CD4-positive, alpha-beta T cell treated with Interleukin-6 for 4 hours (primary cell): ENCODE data around the gene AVEN.

Experiments
- DNase-seq: peaks from one replicate; pipeline ENCODE4 v3.0.0-alpha.2; 2020; ENCODE audit warnings: mixed read lengths

AVEN gene

DNA sequence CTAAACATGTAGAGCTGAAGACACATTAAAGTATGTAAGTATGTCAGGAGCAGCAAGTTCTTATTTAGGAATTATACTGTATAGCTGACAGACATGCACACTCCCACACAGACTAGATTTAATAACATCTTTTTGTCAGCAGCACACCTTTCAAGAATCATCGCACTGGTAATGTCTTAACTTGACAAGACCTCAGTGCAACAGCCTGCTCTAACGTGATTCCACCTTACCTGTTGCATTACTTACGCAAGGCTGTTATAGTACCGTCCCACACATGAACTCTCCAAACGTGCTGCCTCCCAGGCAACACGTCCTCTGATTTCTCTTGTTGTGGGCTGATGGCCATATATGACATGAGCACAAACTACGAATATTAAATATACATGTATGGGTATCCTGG lies 58.8 kb downstream of the AVEN start:
- no peak for DNase-seq

- DNase-seq: no peak
Measured at GRCh38 chr15:33975022-33975565, 63.9 kb downstream of the AVEN start.

DNA sequence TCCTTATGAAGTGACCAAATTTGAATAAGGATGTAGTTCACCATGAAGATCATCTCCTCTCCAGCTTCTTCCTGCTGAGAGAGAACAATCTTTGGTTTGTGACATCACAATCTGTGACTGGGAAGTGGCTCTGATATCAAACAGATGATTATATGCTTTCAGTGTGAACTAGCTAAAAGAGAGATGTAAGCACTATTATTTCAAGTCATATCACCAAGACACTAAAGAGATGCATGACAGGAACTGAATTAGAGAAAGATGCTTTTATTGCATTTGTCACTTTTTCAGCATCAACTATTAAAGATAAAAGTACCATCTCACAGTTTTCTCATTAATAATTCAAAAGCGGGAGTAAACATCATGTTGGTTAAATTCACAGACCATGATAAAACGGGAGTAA lies 67.2 kb downstream of the AVEN start:
- DNase-seq: no peak

- DNase-seq: no peak
Measured at GRCh38 chr15:33968821-33969220, 70.2 kb downstream of the AVEN start.

DNA sequence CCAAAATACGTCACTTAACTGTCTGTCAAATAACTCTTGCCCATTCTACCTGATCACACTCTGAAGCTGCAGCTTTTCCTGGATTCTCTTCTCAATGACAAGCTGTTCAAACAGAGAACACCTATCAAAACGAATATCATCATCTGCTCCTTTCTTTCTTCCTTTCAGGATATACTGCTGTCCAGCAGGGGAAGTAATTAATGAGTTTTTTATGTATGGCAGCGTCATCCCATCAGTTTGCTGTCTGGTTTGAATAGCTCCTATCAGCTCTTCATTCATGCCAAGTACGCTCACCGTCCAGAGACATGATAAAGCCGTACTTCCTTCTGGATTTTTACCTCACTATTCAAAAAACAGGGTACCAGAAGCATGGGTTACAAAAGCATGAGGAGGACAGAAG lies 70.8 kb downstream of the AVEN start, which contains the start of gene CHRM5:
TSS of gene CHRM5 (plus strand) at position 274 of the 400 bp plus-strand sequence. CDS start 94,221 bp downstream, outside the sequence.
- DNase-seq: no peak

DNA sequence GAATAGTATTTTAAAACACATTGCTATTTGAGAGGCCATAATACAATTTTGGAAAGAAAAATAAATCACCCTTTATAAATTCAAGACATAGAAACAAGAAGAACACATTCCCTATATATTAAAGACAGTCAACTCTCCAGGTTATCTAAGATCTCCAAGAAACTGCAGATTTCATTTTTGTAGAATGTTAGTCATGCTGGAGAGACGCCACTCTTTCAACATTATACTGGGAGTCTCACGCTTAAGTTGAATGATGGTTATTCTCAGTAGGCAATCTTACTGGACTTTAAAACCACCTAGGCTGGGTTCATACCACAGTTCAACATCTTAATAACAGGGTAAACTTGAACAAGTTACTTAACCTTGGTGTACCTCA lies 74.4 kb downstream of the AVEN start:
- no peak for DNase-seq

DNA sequence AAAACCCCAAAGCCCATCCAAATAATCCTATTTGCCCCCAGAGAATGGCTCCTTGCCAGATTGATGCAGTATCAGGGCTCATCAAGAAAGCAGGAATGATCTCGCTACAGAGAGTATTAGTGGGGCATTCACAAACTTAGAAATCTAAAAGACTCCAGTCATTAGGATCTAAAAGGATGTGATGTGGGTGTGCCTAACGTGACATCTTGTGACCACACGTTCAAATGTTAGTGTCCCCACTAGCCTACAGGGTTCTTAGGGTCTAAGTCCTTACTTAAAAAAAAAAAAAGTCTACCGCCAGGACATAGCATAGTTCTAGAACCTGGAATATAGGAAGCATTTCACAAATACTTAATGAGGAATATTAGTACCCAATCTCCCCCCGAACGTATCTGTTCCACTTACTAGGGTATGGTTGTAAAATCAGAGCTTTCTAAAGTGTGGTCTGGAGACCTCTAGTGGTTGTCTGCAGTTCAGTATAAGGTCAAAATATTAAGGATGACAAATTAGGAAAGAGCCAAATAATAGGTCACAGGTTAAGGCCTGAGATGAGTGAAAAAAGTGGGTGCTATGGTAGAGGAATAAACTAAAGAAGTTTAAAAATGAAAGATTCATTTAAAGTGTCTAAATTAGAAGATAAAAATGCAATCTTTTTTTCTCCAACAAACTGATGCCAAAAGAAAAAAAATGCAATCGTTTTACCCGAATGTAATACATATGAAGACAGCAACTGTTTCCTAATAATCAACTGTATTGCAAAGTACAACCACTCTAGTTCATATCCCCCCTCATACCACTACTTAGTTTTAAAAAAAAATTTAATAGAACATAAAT lies 75.0 kb downstream of the AVEN start:
- no peak for DNase-seq

- no peak for DNase-seq
Measured at GRCh38 chr15:33960549-33960935, 78.5 kb downstream of the AVEN start.

GRCh38 chr15:33959844-33960548 lies 79.0 kb downstream of the AVEN start:
- DNase-seq: no peak

DNA sequence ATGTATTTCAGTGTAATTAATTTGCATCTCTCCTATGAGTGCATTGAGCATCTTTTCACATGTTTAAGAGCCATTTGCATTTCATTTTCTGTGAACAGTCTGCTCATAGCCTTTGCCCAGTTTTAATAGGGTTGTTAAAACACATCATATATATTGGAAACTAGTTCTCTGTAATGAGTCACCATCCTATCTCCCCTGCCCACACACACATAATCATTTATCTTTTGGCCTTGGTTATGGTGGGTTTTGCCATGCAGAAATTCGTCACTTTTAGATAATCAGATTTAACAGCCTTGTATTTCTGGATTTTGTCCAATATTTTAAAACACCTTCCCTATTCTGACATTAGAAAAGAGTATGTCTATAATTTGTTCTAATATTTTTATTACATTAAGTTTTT lies 82.6 kb downstream of the AVEN start:
- no peak for DNase-seq

- DNase-seq: no peak
Measured at GRCh38 chr15:33955945-33956344, 83.1 kb downstream of the AVEN start.

GRCh38 chr15:33946152-33946551 lies 92.9 kb downstream of the AVEN start:
- no peak for DNase-seq

DNA sequence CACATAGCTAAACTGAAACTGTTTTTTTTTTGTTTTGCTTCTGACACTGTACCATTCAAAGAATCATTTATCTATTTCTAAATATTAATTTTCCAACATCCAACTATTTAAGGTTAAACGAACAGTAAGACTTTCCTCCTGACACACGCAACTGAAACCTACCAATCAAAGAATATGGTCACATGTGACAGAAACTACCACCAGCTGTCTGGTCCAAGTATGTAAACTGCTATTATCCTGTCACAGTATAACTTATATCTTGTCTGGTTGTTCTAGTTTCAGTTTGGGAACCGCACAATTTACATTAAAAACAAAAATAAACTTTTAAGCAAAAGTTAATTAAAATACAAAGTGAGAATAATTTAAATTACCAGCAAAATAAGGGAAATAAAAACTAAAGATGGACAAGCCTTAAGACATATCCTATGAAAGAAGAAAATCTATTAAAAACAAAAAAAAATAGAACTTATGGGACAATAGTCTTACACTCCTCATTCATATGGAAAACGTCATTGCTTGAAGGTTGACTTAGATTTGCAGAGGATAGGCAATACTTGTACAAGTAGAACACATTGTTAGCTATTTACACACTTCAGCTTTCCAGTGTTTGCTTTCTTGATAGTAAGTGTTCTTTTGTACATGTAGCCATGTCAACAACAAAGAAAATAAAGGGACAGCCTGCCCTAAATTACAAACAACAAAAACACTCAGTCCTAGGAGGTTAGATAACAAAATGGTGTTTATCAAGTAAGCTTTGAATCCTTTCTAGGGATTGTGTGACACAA lies 97.5 kb downstream of the AVEN start:
- no peak for DNase-seq

GRCh38 chr15:33934921-33935320 lies 104.1 kb downstream of the AVEN start:
- no peak for DNase-seq

DNA sequence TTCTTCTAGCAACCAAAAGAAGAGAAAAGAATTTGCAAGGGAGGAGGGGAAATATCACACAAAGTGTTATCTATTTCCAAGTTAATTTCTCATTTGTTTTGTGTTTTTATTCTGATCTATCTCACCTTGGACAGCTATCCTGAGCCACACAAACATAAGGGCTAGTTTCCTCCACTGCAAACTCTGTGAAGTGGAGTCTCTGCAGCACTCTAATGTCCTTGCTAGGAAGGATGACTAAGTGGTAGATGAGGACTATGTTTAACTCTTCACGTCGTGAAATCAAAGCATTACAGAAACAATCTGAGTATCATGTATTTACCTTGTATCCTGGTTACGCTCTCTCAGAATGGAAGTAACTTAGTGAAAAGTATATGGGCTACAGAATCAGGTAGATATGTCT lies 104.6 kb downstream of the AVEN start:
- DNase-seq: no peak

GRCh38 chr15:33932734-33933133 lies 106.3 kb downstream of the AVEN start:
- DNase-seq: no peak

DNA sequence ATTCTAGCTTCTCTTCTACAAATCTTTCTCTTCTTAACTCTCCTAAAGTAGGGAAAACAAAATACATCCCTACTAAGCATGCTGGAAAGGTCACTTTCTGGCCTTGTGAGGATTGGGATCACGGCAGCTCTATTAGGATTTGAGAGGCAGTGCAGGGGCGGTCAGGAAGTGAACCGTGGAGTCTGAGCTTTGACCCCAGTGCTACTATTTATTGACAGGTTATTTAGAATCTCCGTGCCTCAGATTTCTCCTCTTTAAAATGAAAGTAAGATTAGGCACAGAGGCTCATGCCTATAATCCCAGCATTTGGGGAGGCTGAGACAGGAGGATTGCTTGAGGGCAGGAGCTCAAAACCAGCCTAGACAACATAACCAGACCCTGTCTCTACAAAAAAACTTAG lies 112.7 kb downstream of the AVEN start:
- no peak for DNase-seq

GRCh38 chr15:33923446-33923845 lies 115.6 kb downstream of the AVEN start:
- no peak for DNase-seq

DNA sequence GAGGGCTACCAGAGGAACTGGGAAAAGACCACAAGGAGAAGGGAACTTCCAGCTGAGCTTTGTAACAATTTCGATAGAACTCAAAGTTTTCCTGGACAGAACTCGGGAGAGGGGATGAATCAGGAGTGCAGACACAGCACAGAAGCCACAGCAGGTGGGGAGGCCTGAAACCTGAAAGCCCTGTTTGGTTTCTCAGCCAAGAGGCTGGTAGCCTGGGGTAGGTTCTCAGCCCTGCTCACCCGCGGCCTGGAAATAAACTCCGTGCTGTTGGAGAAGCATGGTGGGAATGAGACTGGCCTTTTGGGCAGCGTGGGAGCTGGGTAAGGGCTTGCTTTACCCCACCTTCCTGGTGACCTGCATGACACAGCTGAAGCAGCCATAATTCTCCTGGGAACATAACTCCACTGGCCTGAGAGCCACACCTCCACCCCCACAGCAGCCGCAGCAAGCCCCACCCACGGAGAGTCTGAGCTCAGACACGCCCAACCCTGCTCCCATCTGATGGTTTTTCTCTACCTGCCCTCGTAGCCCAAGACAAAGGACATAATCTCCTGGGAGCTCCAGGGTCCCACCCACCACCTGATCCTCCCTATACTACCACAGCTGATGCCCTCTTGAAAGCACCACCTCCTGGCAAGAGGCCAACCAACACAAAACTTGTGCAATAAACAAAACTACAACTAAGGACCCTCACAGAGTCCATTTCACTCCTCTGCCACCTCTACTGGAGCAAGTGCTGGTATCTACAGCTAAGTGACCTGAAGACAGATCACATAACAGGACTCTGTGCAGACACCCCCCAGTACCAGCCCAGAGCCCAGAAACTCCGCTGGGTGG lies 123.2 kb downstream of the AVEN start:
- DNase-seq: no peak

DNA sequence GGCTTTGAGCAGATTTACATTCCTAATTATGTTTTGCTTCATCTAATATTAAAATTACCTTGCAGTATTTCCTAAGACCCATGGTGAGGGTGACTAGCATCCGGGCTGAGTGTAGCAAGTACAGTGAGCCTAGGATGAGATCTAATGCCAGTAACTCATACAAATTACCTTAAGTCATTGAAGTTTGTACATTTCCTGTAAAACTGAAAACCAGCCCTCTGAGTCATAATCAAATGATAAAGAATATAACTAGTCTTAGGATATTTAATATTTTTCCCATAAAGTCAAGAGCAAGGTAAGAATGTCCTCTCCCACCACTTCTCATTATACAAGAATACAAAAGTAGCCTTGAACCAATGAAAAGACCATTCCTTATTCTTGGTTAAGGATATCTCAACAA lies 125.5 kb downstream of the AVEN start:
- DNase-seq: no peak

DNA sequence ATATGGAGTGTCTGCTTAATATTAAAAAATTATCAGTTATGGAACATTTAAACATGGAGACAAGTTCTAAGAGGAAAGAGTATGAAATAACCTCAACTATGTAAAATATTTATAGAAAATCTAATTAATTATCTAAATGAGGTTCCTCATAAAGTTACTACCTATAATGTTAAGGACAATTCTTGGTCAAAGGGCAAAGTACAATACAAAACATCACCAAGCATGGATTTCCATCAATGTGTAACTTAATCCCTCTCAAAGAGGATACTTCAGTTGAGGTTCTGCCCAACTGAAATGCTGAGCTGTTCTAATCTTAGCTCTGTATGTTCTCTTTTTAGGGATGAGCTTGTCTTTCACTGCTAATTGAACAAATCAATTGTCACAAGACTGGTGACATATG lies 126.7 kb downstream of the AVEN start:
- no peak for DNase-seq

GRCh38 chr15:33910741-33911140 lies 128.3 kb downstream of the AVEN start:
- no peak for DNase-seq
